Gastroesophageal sphincter (tissue), 4 donors: ENCODE measurements around the gene DSCAML1. TPM values are rescaled to one million over a fixed set of nuclear protein-coding genes. Genes with fewer than 3 reads are reported as not detected.
"Not testable (repeated sequence)": the region's sequence is repeated elsewhere in the genome, so short reads cannot be mapped to it uniquely, and the experiment has no call there.

Source experiments
- ATAC-seq: fragments of 150-250 bp; one replicate; pipeline ENCODE4 v1.9.1; 2016; ENCODE audit warnings: mild to moderate bottlenecking, moderate library complexity
- H3K27ac ChIP-seq, 4 donors: fragments of 200-600 bp; sonication (generic) in 3 of 4; 1 replicate in 3 of 4; 2 replicates in 1 of 4; pipeline ENCODE4 v1.5.1; 2016 to 2019
- H3K27me3 ChIP-seq: fragments of 200-600 bp; sonication (generic); one replicate; pipeline ENCODE4 v1.5.1; 2019
- H3K36me3 ChIP-seq, 2 donors: fragments of 200-600 bp; sonication (generic); one replicate each; pipeline ENCODE4 v1.5.1; 2019; ENCODE audit warnings: control low read depth in 1 of 2
- H3K4me1 ChIP-seq, 3 donors: fragments of 200-600 bp; sonication (generic); 1 replicate in 2 of 3; 2 replicates in 1 of 3; pipeline ENCODE4 v1.5.1; 2016 to 2019; ENCODE audit warnings: control low read depth in 2 of 3
- H3K4me3 ChIP-seq, 2 donors: fragments of 200-600 bp; sonication (generic); one replicate each; pipeline ENCODE4 v1.5.1; 2019; ENCODE audit warnings: mild to moderate bottlenecking in 1 of 2, moderate library complexity in 1 of 2
- H3K9me3 ChIP-seq, 3 donors: fragments of 200-600 bp; sonication (generic); one replicate each; pipeline ENCODE4 v1.5.1; 2017 to 2019; ENCODE audit warnings: control low read depth in 2 of 3
- CTCF ChIP-seq, 4 experiments: fragments of 200-600 bp in 2 of 4; fragments of 450-650 bp in 2 of 4; sonication (generic) in 1 of 4; IDR thresholded peaks; one replicate each; pipeline ENCODE4 v1.5.1; 2017 to 2019; ENCODE audit warnings: antibody characterized with exemption in 4 of 4, mild to moderate bottlenecking in 2 of 4, moderate library complexity in 2 of 4
- EP300 ChIP-seq: sonication (generic); formaldehyde crosslinking; IDR thresholded peaks from one replicate; pipeline ENCODE4 v1.6.1; 2017; ENCODE audit warnings: antibody characterized with exemption, mild to moderate bottlenecking
- POLR2A ChIP-seq, 2 donors: fragments of 450-650 bp; IDR thresholded peaks; one replicate each; pipeline ENCODE4 v1.6.1; 2017; ENCODE audit warnings: antibody characterized with exemption in 2 of 2, mild to moderate bottlenecking in 2 of 2, moderate library complexity in 1 of 2
- POLR2AphosphoS5 ChIP-seq: sonication (generic); formaldehyde crosslinking; IDR thresholded peaks from one replicate; pipeline ENCODE4 v1.6.1; 2017; ENCODE audit warnings: antibody characterized with exemption
- WGBS, 2 donors: methylation state at CpG; one replicate each; pipeline ENCODE4 v1.1.5; 2018; ENCODE audit warnings: low coverage in 1 of 2; 5-methylcytosine and 5-hydroxymethylcytosine counted together
- total RNA-seq, 4 donors: library from RNA; depleted of rRNA; stranded (reverse); fragments of >200 nt; gene quantifications; one replicate each; pipeline ENCODE4 v1.1.0, GENCODE V29; 2016

Gene DSCAML1
- total RNA-seq, 4 donors from 2014 or later: 0.35 to 2.5 (median 0.73) TPM

- Histone ChIP-seq H3K36me3 (peaks cover 0 to 13% of the 10 kb centered on the region in 2 donors), H3K4me1 (no peaks in the 10 kb centered on the region), H3K4me3 (no peak overlapping the region), H3K27ac (no peak overlapping the region), H3K27me3 (peaks cover 9% of the 10 kb centered on the region), H3K9me3 (peaks cover 0 to 11% (median 0%) of the 10 kb centered on the region in 3 donors)
- no peak for ATAC-seq
- 91% methylated on average over 5 of the region's 16 CpGs; no CpG with 5 or more reads in 1 of the 2 donors for WGBS, 2 donors
- TF ChIP-seq EP300 (no peak), CTCF (IDR thresholded peaks at IDR 0.05) (no peak)
Observed at GRCh38 chr11:117459123-117459978, 337.7 kb downstream of the DSCAML1 start.

- H3K27me3 ChIP-seq: peaks cover 9% of the 10 kb centered on the region
- H3K27ac ChIP-seq: no peak overlapping the region
- H3K9me3 ChIP-seq: peaks cover 0 to 20% (median 0%) of the 10 kb centered on the region in 3 donors
- TF ChIP-seq CTCF (IDR thresholded peaks at IDR 0.05) (no peak), POLR2A (IDR thresholded peaks at IDR 0.05) (no peak)
- H3K4me1 ChIP-seq: no peaks in the 10 kb centered on the region
- 90 to 100% methylated on average over 1 to 2 of the region's 22 CpGs for WGBS, 2 donors
- H3K4me3 ChIP-seq: no peak overlapping the region
- H3K36me3 ChIP-seq: peaks cover 0 to 6% of the 10 kb centered on the region in 2 donors
- ATAC-seq: no peak
Observed at GRCh38 chr11:117458275-117459122, 338.5 kb downstream of the DSCAML1 start.

- Histone ChIP-seq H3K27ac (no peak overlapping the region), H3K27me3 (peaks cover 9% of the 10 kb centered on the region), H3K9me3 (peaks cover 0 to 26% (median 0%) of the 10 kb centered on the region in 3 donors), H3K36me3 (peaks cover 0 to 6% of the 10 kb centered on the region in 2 donors), H3K4me3 (no peak overlapping the region), H3K4me1 (no peaks in the 10 kb centered on the region)
- 0 to 63% methylated on average over 1 of the region's 9 CpGs for WGBS, 2 donors
- TF ChIP-seq POLR2AphosphoS5: no peak
- TF ChIP-seq EP300: no peak
- TF ChIP-seq CTCF (IDR thresholded peaks at IDR 0.05): no peak
- no peak for TF ChIP-seq POLR2A (IDR thresholded peaks at IDR 0.05)
- ATAC-seq: no peak
Observed at GRCh38 chr11:117457835-117458234, 339.2 kb downstream of the DSCAML1 start.

GRCh38 chr11:117457031-117457785 is 339.8 kb downstream of the DSCAML1 start:
- H3K36me3 ChIP-seq: peaks cover 0 to 6% of the 10 kb centered on the region in 2 donors
- no peak for TF ChIP-seq EP300
- no peak for TF ChIP-seq POLR2AphosphoS5
- TF ChIP-seq POLR2A (IDR thresholded peaks at IDR 0.05): no peak
- TF ChIP-seq CTCF (IDR thresholded peaks at IDR 0.05): no peak
- no peak for ATAC-seq
- WGBS, 2 donors: 69% methylated on average over 6 of the region's 15 CpGs; no CpG with 5 or more reads in 1 of the 2 donors
- peaks cover 9% of the 10 kb centered on the region for H3K27me3 ChIP-seq
- H3K4me1 ChIP-seq: no peaks in the 10 kb centered on the region
- H3K9me3 ChIP-seq: peaks cover 0 to 28% (median 0%) of the 10 kb centered on the region in 3 donors
- H3K4me3 ChIP-seq: no peak overlapping the region
- H3K27ac ChIP-seq: no peak overlapping the region

GRCh38 chr11:117456721-117457029 is 340.3 kb downstream of the DSCAML1 start:
- H3K36me3 ChIP-seq: not testable (repeated sequence)

More at GRCh38 chr11:117456721-117457029, 340.3 kb downstream of the DSCAML1 start:
- ATAC-seq, H3K4me3 ChIP-seq, H3K27ac ChIP-seq, H3K4me1 ChIP-seq, H3K27me3 ChIP-seq: not testable (repeated sequence)
- peaks cover 0 to 28% (median 0%) of the 10 kb centered on the region in 3 donors for H3K9me3 ChIP-seq
- WGBS, 2 donors: 93% methylated on average over 5 of the region's 8 CpGs; no CpG with 5 or more reads in 1 of the 2 donors
